B cell (primary cell): Measurements from ENCODE around the gene ANK3. TPM values are rescaled to one million over a fixed set of nuclear protein-coding genes. Genes with fewer than 3 reads are reported as not detected.

Experiments used
- ATAC-seq: fragments of 200-7000 bp; cut with Tn5 transposase; one replicate; pipeline ENCODE4 v1.10.0; 2021; ENCODE audit warnings: low read depth, mild to moderate bottlenecking, moderate number of reproducible peaks, moderate library complexity
- CTCF ChIA-PET: fragments of 350-600 bp; sonication (Branson Sonifier 250); formaldehyde crosslinking; loops from one replicate; lab custom pipeline; 2021; ENCODE audit warnings: antibody characterized with exemption, inconsistent platforms; lab: Charles Lee
- POLR2A ChIA-PET: fragments of 350-600 bp; sonication (Branson Sonifier 250); formaldehyde crosslinking; loops from one replicate; lab custom pipeline; 2021; ENCODE audit warnings: antibody characterized with exemption; lab: Charles Lee
- DNase-seq: peaks from one replicate; pipeline ENCODE4 v3.0.0; 2013
- H2AFZ ChIP-seq: 2 replicates; pipeline ENCODE4 v1.6.1; 2012; ENCODE audit warnings: mild to moderate bottlenecking, low read depth, low read length; ENCODE audit not compliant: insufficient read depth, poor library complexity, severe bottlenecking
- H3K27ac ChIP-seq, 2 donors: 1 replicate in 1 of 2; 2 replicates in 1 of 2; pipeline ENCODE4 v1.5.1; 2012 to 2013; ENCODE audit warnings: low read length in 2 of 2, mild to moderate bottlenecking in 2 of 2, moderate library complexity in 1 of 2
- H3K27me3 ChIP-seq, 4 experiments: fragments of 200-600 bp in 1 of 4; sonication (generic) in 1 of 4; replicated peaks in 1 of 4; 1 replicate in 2 of 4; 2 replicates in 2 of 4; pipeline versions ENCODE4 v1.6.1 to v1.7.0; 2013 to 2016; ENCODE audit warnings: low read length in 3 of 4, mild to moderate bottlenecking in 2 of 4, mixed read lengths in 1 of 4, moderate library complexity in 1 of 4; ENCODE audit not compliant: insufficient read depth in 4 of 4, control insufficient read depth in 3 of 4; ENCODE audit errors: control extremely low read depth in 1 of 4
- H3K36me3 ChIP-seq, 2 experiments: replicated peaks in 1 of 2; 1 replicate in 1 of 2; 2 replicates in 1 of 2; pipeline versions ENCODE4 v1.6.1 to v1.7.1; 2013; ENCODE audit warnings: low read length in 1 of 2; ENCODE audit not compliant: insufficient read depth in 2 of 2, control insufficient read depth in 1 of 2; ENCODE audit errors: control extremely low read depth in 1 of 2, extremely low read depth in 1 of 2
- H3K4me1 ChIP-seq, 2 donors: fragments of 200-600 bp in 1 of 2; sonication (generic) in 1 of 2; 1 replicate in 1 of 2; 2 replicates in 1 of 2; pipeline versions ENCODE4 v1.5.1 to v1.6.1; 2013 to 2017; ENCODE audit warnings: low read length in 2 of 2; ENCODE audit not compliant: control insufficient read depth in 2 of 2, insufficient read depth in 2 of 2
- H3K4me2 ChIP-seq: replicated peaks from 2 replicates; pipeline ENCODE3; 2012; ENCODE audit warnings: mild to moderate bottlenecking, low read depth, low read length; ENCODE audit not compliant: poor library complexity, severe bottlenecking
- H3K4me3 ChIP-seq, 5 experiments: fragments of 200-600 bp in 1 of 5; sonication (generic) in 1 of 5; 1 replicate in 3 of 5; 2 replicates in 2 of 5; pipeline versions ENCODE4 v1.5.1 to v1.7.0; 2011 to 2016; ENCODE audit warnings: low read length in 4 of 5, mild to moderate bottlenecking in 4 of 5, low read depth in 2 of 5, control low read depth in 1 of 5, moderate library complexity in 1 of 5; ENCODE audit not compliant: insufficient read depth in 1 of 5; ENCODE audit errors: control extremely low read depth in 1 of 5, extremely low read depth in 1 of 5
- H3K79me2 ChIP-seq: fragments of 200-600 bp; sonication (generic); one replicate; pipeline ENCODE4 v1.6.0; 2016; ENCODE audit warnings: low read length; ENCODE audit not compliant: control insufficient read depth, insufficient read depth
- H3K9ac ChIP-seq: fragments of 200-600 bp; sonication (generic); 2 replicates; pipeline ENCODE4 v1.6.1; 2017; ENCODE audit warnings: mild to moderate bottlenecking, low read length, moderate library complexity
- H3K9me3 ChIP-seq, 3 donors: one replicate each; pipeline versions ENCODE4 v1.6.1 to v1.7.1; 2013; ENCODE audit warnings: low read length in 2 of 3; ENCODE audit not compliant: control insufficient read depth in 2 of 3, insufficient read depth in 1 of 3; ENCODE audit errors: control extremely low read depth in 1 of 3
- H4K20me1 ChIP-seq: 2 replicates; pipeline ENCODE4 v1.6.0; 2012; ENCODE audit warnings: mild to moderate bottlenecking, low read length; ENCODE audit not compliant: insufficient read depth, control insufficient read depth, poor library complexity, severe bottlenecking
- H3K27ac Mint-ChIP-seq: one replicate; pipeline ENCODE4 v1.8.0; 2021; ENCODE audit warnings: mixed read lengths
- H3K27me3 Mint-ChIP-seq: one replicate; pipeline ENCODE4 v1.8.0; 2021; ENCODE audit warnings: mixed read lengths
- H3K4me1 Mint-ChIP-seq: one replicate; pipeline ENCODE4 v1.8.0; 2021; ENCODE audit warnings: mixed read lengths
- H3K4me3 Mint-ChIP-seq: one replicate; pipeline ENCODE4 v1.8.0; 2021; ENCODE audit warnings: mixed read lengths
- H3K9me3 Mint-ChIP-seq: one replicate; pipeline ENCODE4 v1.8.0; 2022; ENCODE audit warnings: mixed read lengths; ENCODE audit not compliant: insufficient read depth
- EZH2 ChIP-seq: IDR thresholded peaks from 2 replicates; pipeline ENCODE4 v1.6.1; 2012; ENCODE audit warnings: borderline replicate concordance, low read depth, mild to moderate bottlenecking, moderate library complexity, low read length; ENCODE audit not compliant: insufficient read depth, poor library complexity, severe bottlenecking
- WGBS: methylation state at CpG from one replicate; pipeline ENCODE4 v1.1.5; 2013; ENCODE audit warnings: missing lambda C conversion rate; ENCODE audit not compliant: insufficient coverage; 5-methylcytosine and 5-hydroxymethylcytosine counted together
- intact Hi-C: fragments of 100-400 bp; cut with micrococcal nuclease; formaldehyde crosslinking; loops from one replicate; pipeline ENCODE4 v1.10.0; 2022
- polyA plus RNA-seq: library from polyadenylated mRNA; depleted of rRNA; stranded (reverse); fragments of >200 nt; gene quantifications from 2 replicates; pipeline ENCODE4 v1.2.3, GENCODE V29; 2012
- total RNA-seq, 2 donors: library from RNA; stranded (reverse); fragments of 120-200 nt in 1 of 2; gene quantifications; 1 replicate in 1 of 2; 2 replicates in 1 of 2; pipeline versions ENCODE4 v1.2.3 to v1.2.4, GENCODE V29; 2013 to 2022
- TF ChIP-seq, protein P1 (sequence below): fragments of 200-600 bp; IDR thresholded peaks from one replicate; pipeline ENCODE4 v1.8.0; 2022; ENCODE audit warnings: antibody characterized with exemption, mild to moderate bottlenecking

ANK3 gene
- total and polyA plus RNA-seq, 2 donors (not counting 1 experiment from before 2014, with no cell fraction given): 4.9 to 21.6 TPM

DNA sequence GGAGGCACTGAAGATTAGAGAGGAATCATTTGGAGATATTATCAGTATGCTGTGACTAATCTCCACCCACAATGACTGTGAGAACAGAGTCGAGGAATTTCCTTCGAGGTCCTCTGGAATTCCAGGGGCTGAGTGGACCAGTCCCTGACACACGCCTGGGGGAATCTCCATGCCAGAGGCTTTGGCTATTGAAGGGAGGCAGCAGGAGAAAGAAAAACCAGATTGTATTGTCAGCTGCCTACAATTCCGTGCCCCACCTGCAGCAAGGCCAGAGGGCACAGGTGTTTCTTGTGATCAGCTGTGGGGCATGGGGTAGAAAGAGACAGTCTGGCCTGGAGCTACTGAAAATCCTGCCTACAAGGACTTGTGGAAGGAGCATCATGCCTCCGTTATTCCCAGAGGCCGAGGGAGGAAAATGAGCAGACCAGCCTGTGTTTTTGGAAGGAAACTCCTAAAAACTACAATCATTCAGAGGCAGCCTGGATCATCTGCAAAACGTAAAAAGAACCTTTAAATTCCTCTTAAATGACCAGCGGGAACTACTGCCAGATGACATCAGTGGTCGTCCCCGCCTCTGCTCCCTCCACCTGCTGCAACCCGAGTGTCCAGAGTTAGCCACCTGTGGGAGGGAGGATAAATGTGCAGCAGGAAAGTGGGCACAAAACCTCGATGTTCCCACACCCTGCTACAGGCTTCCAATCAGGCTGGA is 25.4 kb upstream of the ANK3 start:
- DNase-seq: no peak
- H3K27me3 ChIP-seq: peaks cover 0 to under 1% (median 0%) of the 10 kb centered on the region in 4 experiments
- H3K36me3 ChIP-seq: no peaks in the 10 kb centered on the region
- H3K27ac Mint-ChIP-seq: no peak overlapping the region
- H3K9ac ChIP-seq: no peak overlapping the region
- no peaks in the 10 kb centered on the region for H3K9me3 ChIP-seq
- no peak overlapping the region for H3K4me2 ChIP-seq
- H3K79me2 ChIP-seq: no peaks in the 10 kb centered on the region
- H3K4me3 Mint-ChIP-seq: no peak overlapping the region
- 95% methylated on average over 6 of the region's 12 CpGs for WGBS
- no peak for ATAC-seq
- no peaks in the 10 kb centered on the region for H3K27me3 Mint-ChIP-seq
- no peaks in the 10 kb centered on the region for H3K4me1 Mint-ChIP-seq
- intact Hi-C loops: no loop called here
- H2AFZ ChIP-seq: no peak overlapping the region
- no peak overlapping the region for H3K27ac ChIP-seq
- H3K9me3 Mint-ChIP-seq: no peaks in the 10 kb centered on the region
- POLR2A ChIA-PET: no interaction called here
- no peaks in the 10 kb centered on the region for H3K4me1 ChIP-seq
- no peak for TF ChIP-seq EZH2
- TF ChIP-seq, protein P1, sequence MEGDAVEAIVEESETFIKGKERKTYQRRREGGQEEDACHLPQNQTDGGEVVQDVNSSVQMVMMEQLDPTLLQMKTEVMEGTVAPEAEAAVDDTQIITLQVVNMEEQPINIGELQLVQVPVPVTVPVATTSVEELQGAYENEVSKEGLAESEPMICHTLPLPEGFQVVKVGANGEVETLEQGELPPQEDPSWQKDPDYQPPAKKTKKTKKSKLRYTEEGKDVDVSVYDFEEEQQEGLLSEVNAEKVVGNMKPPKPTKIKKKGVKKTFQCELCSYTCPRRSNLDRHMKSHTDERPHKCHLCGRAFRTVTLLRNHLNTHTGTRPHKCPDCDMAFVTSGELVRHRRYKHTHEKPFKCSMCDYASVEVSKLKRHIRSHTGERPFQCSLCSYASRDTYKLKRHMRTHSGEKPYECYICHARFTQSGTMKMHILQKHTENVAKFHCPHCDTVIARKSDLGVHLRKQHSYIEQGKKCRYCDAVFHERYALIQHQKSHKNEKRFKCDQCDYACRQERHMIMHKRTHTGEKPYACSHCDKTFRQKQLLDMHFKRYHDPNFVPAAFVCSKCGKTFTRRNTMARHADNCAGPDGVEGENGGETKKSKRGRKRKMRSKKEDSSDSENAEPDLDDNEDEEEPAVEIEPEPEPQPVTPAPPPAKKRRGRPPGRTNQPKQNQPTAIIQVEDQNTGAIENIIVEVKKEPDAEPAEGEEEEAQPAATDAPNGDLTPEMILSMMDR: no peak
- no peak overlapping the region for H3K4me3 ChIP-seq
- CTCF ChIA-PET: no interaction called here
- H4K20me1 ChIP-seq: no peaks in the 10 kb centered on the region

DNA sequence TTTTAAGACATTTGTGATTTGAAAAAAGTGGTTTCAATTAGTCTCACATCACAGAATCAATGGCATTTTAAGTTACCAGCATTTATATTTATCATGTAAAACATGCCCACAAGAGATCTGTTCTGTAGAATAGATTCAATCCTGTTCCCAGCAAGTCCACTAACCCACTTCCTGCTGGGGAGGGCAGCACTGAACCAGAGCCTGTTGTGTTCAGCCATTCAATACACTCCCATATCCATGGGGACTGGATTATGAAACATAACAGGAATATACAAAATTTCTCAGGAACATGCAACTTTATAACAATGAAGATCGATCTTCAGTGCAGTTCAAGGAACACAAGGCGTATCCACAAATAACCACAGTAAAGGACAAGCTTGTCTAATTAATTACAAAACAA is 24.4 kb upstream of the ANK3 start:
- Histone ChIP-seq H3K9me3 (no peaks in the 10 kb centered on the region), H4K20me1 (no peaks in the 10 kb centered on the region), H3K4me1 (no peaks in the 10 kb centered on the region), H2AFZ (no peak overlapping the region), H3K9ac (no peak overlapping the region), H3K79me2 (no peaks in the 10 kb centered on the region), H3K4me3 (no peak overlapping the region), H3K27me3 (peaks cover 0 to 5% (median 0%) of the 10 kb centered on the region in 4 experiments), H3K36me3 (no peaks in the 10 kb centered on the region), H3K27ac (no peak overlapping the region), H3K4me2 (no peak overlapping the region)
- intact Hi-C loops: no loop called here
- Mint-ChIP-seq H3K4me3 (no peak overlapping the region), H3K4me1 (no peaks in the 10 kb centered on the region), H3K27me3 (no peaks in the 10 kb centered on the region), H3K9me3 (no peaks in the 10 kb centered on the region), H3K27ac (no peak overlapping the region)
- DNase-seq (no peak), ATAC-seq (no peak)
- no CpG with 5 or more reads among the region's 2 CpGs for WGBS
- TF ChIP-seq, protein P1: no peak
- no peak for TF ChIP-seq EZH2
- ChIA-PET POLR2A (no interaction called here), CTCF (no interaction called here)
